HEK293 (cell line): ENCODE data around the gene AKT3.

Experiments
- CTCF ChIP-seq: fragments of 450-650 bp; formaldehyde crosslinking; IDR thresholded peaks from 2 replicates; pipeline ENCODE4 v1.5.1; 2016; ENCODE audit warnings: missing biosample characterization, missing genetic modification characterization
- REST ChIP-seq: fragments of 450-650 bp; formaldehyde crosslinking; IDR thresholded peaks from 2 replicates; pipeline ENCODE4 v1.5.1; 2016; ENCODE audit warnings: missing biosample characterization, missing genetic modification characterization
- SP2 ChIP-seq: fragments of 450-650 bp; formaldehyde crosslinking; IDR thresholded peaks from 2 replicates; pipeline ENCODE4 v1.5.1; 2016; ENCODE audit warnings: missing biosample characterization, missing genetic modification characterization
- WT1 ChIP-seq: fragments of 450-650 bp; formaldehyde crosslinking; IDR thresholded peaks from 2 replicates; pipeline ENCODE4 v1.5.1; 2016; ENCODE audit warnings: missing biosample characterization, missing genetic modification characterization
- ZNF24 ChIP-seq: fragments of 450-650 bp; formaldehyde crosslinking; IDR thresholded peaks from 2 replicates; pipeline ENCODE4 v1.5.1; 2016; ENCODE audit warnings: missing biosample characterization, missing genetic modification characterization
- ZNF248 ChIP-seq: fragments of 450-650 bp; formaldehyde crosslinking; IDR thresholded peaks from 2 replicates; pipeline ENCODE4 v1.5.1; 2017; ENCODE audit warnings: missing biosample characterization, missing genetic modification characterization
- ZNF596 ChIP-seq: fragments of 450-650 bp; IDR thresholded peaks from 2 replicates; pipeline ENCODE4 v1.5.0; 2018; ENCODE audit warnings: missing biosample characterization, mild to moderate bottlenecking, missing genetic modification characterization, moderate library complexity

- no peak for TF ChIP-seq ZNF596
- no peak for TF ChIP-seq ZNF24
- no peak for TF ChIP-seq SP2 (tag by site-specific recombination)
- TF ChIP-seq CTCF (tag by site-specific recombination) = no peak
- TF ChIP-seq ZNF248 = no peak
- TF ChIP-seq WT1 = no peak
- no peak for TF ChIP-seq REST (tag by site-specific recombination)
Measured at GRCh38 chr1:243447844-243448243, 402.2 kb downstream of the AKT3 start.
